GM12878 (cell line): ENCODE data around the gene GMCL2. TPM values are rescaled to one million over a fixed set of nuclear protein-coding genes. Genes with fewer than 3 reads are reported as not detected.

Experiments
- ATAC-seq: fragments of 200-7000 bp; cut with Tn5 transposase; 3 replicates; pipeline ENCODE4 v1.9.1; 2020; ENCODE audit warnings: mild to moderate bottlenecking, moderate library complexity
- BruUV-seq: library from RNA; stranded (reverse); fragments of 400-500 nt; replicated peaks from 2 replicates; lab custom pipeline; 2021; lab: Mats Ljungman, UMichigan
- CTCF ChIA-PET: fragments of 300-600 bp; sonication (Branson Sonifier 250); formaldehyde crosslinking; extraction: SDS; loops from one replicate; lab custom pipeline; 2021; ENCODE audit warnings: inconsistent platforms; lab: Yijun Ruan, JAX
- POLR2A ChIA-PET: fragments of 350-600 bp; formaldehyde crosslinking; extraction: SDS; loops from one replicate; lab custom pipeline; 2021; ENCODE audit warnings: inconsistent platforms; lab: Charles Lee
- RAD21 ChIA-PET: fragments of 300-600 bp; sonication (Branson Sonifier 250); formaldehyde crosslinking; loops from one replicate; lab custom pipeline; 2023; ENCODE audit warnings: antibody characterized with exemption; ENCODE audit not compliant: unreplicated experiment; lab: Charles Lee
- SMC1A ChIA-PET: fragments of 300-600 bp; sonication (Branson Sonifier 250); formaldehyde crosslinking; loops from one replicate; lab custom pipeline; 2023; ENCODE audit not compliant: unreplicated experiment, uncharacterized antibody; lab: Charles Lee
- DNase-seq: peaks from one replicate; pipeline ENCODE4 v3.0.0-alpha.2; 2011; ENCODE audit warnings: low read depth, low spot score
- FAIRE-seq: peaks from 3 replicates; lab custom pipeline; 2011; peaks lifted over from hg19 to GRCh38; lab: Jason Lieb, UNC
- H2AFZ ChIP-seq: 2 replicates; pipeline ENCODE4 v1.6.0; 2011; ENCODE audit warnings: low read depth, low read length, control low read depth; ENCODE audit not compliant: control insufficient read depth
- H3K27ac ChIP-seq: 2 replicates; pipeline ENCODE4 v1.5.1; 2011; ENCODE audit warnings: control low read depth; ENCODE audit not compliant: control insufficient read depth, insufficient read depth
- H3K27me3 ChIP-seq, 2 experiments: replicated peaks in 1 of 2; 2 replicates each; pipeline versions ENCODE4 v1.6.0 to v1.6.1; 2011; ENCODE audit warnings: low read length in 1 of 2; ENCODE audit not compliant: control insufficient read depth in 2 of 2, insufficient read depth in 2 of 2
- H3K36me3 ChIP-seq, 2 experiments: 2 replicates each; pipeline ENCODE4 v1.5.1; 2011; ENCODE audit warnings: low read length in 1 of 2; ENCODE audit not compliant: control insufficient read depth in 2 of 2, insufficient read depth in 2 of 2
- H3K4me1 ChIP-seq: 2 replicates; pipeline ENCODE4 v1.6.1; 2011; ENCODE audit warnings: mild to moderate bottlenecking, low read length, moderate library complexity, mixed read lengths; ENCODE audit not compliant: control insufficient read depth, insufficient read depth
- H3K4me2 ChIP-seq: 2 replicates; pipeline ENCODE4 v1.6.0; 2011; ENCODE audit warnings: control low read depth; ENCODE audit not compliant: control insufficient read depth, insufficient read depth
- H3K4me3 ChIP-seq: fragments of 200-600 bp; sonication (generic); 2 replicates; pipeline ENCODE4 v1.5.1; 2016
- H3K79me2 ChIP-seq: 2 replicates; pipeline ENCODE4 v1.6.0; 2011; ENCODE audit warnings: low read length; ENCODE audit not compliant: control insufficient read depth, insufficient read depth
- H3K9ac ChIP-seq: 2 replicates; pipeline ENCODE4 v1.8.0; 2011; ENCODE audit warnings: low read length, control low read depth, mixed read lengths; ENCODE audit not compliant: control insufficient read depth, insufficient read depth
- H3K9me3 ChIP-seq: replicated peaks from 3 replicates; pipeline ENCODE4 v1.5.1; 2011; ENCODE audit warnings: mild to moderate bottlenecking, low read length; ENCODE audit not compliant: control insufficient read depth, insufficient read depth
- H4K20me1 ChIP-seq: 2 replicates; pipeline ENCODE4 v1.6.0; 2011; ENCODE audit not compliant: control insufficient read depth, insufficient read depth
- FOXM1 ChIP-seq: IDR thresholded peaks from 2 replicates; pipeline ENCODE4 v1.6.1; 2012; ENCODE audit warnings: low read depth, mild to moderate bottlenecking, inconsistent platforms, low read length, moderate library complexity
- IRF5 ChIP-seq: fragments of 450-650 bp; IDR thresholded peaks from 2 replicates; pipeline ENCODE4 v1.6.1; 2017; ENCODE audit warnings: borderline replicate concordance
- MEF2B ChIP-seq: fragments of 450-650 bp; IDR thresholded peaks from 2 replicates; pipeline ENCODE4 v1.6.1; 2018; ENCODE audit warnings: mild to moderate bottlenecking, moderate library complexity; ENCODE audit not compliant: partially characterized antibody, poor library complexity, severe bottlenecking
- SRF ChIP-seq, 2 experiments: IDR thresholded peaks; 2 replicates each; pipeline ENCODE4 v1.6.1; 2011; ENCODE audit warnings: low read depth in 2 of 2, low read length in 2 of 2, mild to moderate bottlenecking in 1 of 2, moderate library complexity in 1 of 2
- USF1 ChIP-seq: IDR thresholded peaks from 2 replicates; pipeline ENCODE4 v1.6.1; 2011; ENCODE audit warnings: borderline replicate concordance, low read depth, mild to moderate bottlenecking, moderate library complexity, mixed read lengths, low read length; ENCODE audit not compliant: insufficient read depth; ENCODE audit errors: extremely low read length
- WGBS: methylation state at CpG from one replicate; pipeline ENCODE4 v1.1.6; 2016; ENCODE audit warnings: low lambda C conversion rate; ENCODE audit not compliant: insufficient replicate concordance, insufficient coverage; ENCODE audit errors: missing lambda C conversion rate; 5-methylcytosine and 5-hydroxymethylcytosine counted together
- in situ Hi-C: fragments of 300-500 bp; cut with MboI; formaldehyde crosslinking; loops from 9 replicates; pipeline ENCODE4 v1.14.3; 2018; ENCODE audit warnings: mixed read lengths
- intact Hi-C: fragments of 100-400 bp; cut with micrococcal nuclease; formaldehyde crosslinking; loops from one replicate; pipeline ENCODE4 v1.14.2; 2022; ENCODE audit not compliant: unreplicated experiment
- polyA plus RNA-seq, 11 experiments: library from polyadenylated mRNA; depleted of rRNA in 4 of 11; unstranded in 6 of 11; stranded (reverse) in 5 of 11; fragments of >200 nt; fragmentation: Nextera tagmentation in 4 of 11; fragmentation: Illumina TruSeq in 1 of 11; extraction: Ambion mirVana in 4 of 11; extraction: Trizol in 1 of 11; gene quantifications; 1 replicate in 1 of 11; 2 replicates in 10 of 11; pipeline versions ENCODE4 v1.2.1 to v1.2.3, GENCODE V29; 2011 to 2016; ENCODE audit warnings: inconsistent platforms in 2 of 11, missing spikeins in 2 of 11, low read depth in 1 of 11
- total RNA-seq, 4 experiments: library from RNA; depleted of rRNA in 3 of 4; stranded (reverse); fragments of >200 nt in 3 of 4; fragmentation: Illumina TruSeq in 1 of 4; extraction: Trizol in 1 of 4; gene quantifications; 2 replicates each; pipeline versions ENCODE4 v1.2.1 to v1.2.3, GENCODE V29; 2013 to 2021
- TF ChIP-seq, protein P1 (sequence below): fragments of 450-650 bp; IDR thresholded peaks from 2 replicates; pipeline ENCODE4 v1.6.1; 2017; ENCODE audit warnings: antibody characterized with exemption, mild to moderate bottlenecking, moderate library complexity

The GMCL2 gene
- total and polyA plus RNA-seq, 10 of the 15 experiments (the other 5 are each of a cell fraction or from before 2014, with no cell fraction given): 0.07 TPM; not detected in 9

DNA sequence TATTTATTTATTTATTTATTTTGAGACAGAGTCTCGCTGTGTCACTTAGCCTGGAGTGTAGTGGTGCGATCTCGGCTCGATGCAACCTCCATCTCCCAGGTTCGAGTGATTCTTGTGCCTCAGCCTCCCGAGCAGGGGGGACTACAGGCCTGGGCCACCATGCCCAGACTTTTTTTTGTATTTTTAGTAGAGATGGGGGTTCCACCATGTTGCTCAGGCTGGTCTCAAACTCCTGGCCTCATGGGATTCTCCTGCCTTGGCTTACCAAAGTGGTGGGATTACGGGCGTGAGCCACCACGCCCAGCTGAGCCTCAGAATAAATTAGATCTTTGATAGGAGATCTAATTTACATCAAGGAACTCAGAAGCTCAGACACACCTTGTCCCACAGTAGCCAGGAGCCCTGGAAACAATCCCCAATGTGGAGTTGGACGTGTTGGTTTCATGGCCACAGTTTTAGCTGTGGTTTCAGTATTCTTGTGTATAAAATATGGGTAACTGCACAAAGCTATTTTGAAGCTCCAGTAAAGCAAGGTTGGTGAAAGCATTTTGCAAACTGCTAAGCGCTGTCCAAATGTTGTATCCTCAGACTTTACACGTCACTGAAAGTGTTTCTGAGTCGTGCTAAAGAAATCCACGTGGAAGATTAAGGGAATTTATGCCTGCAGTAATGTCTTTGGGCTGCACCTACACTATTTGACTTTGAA lies 14.2 kb upstream of the GMCL2 start:
- CTCF ChIA-PET: interaction anchor here (1.4 kb wide), 1 partner anchor 126 kb away, joined by 3 read pairs; no protein-coding TSS in a partner anchor
- FAIRE-seq: no peak
- TF ChIP-seq, protein P1, sequence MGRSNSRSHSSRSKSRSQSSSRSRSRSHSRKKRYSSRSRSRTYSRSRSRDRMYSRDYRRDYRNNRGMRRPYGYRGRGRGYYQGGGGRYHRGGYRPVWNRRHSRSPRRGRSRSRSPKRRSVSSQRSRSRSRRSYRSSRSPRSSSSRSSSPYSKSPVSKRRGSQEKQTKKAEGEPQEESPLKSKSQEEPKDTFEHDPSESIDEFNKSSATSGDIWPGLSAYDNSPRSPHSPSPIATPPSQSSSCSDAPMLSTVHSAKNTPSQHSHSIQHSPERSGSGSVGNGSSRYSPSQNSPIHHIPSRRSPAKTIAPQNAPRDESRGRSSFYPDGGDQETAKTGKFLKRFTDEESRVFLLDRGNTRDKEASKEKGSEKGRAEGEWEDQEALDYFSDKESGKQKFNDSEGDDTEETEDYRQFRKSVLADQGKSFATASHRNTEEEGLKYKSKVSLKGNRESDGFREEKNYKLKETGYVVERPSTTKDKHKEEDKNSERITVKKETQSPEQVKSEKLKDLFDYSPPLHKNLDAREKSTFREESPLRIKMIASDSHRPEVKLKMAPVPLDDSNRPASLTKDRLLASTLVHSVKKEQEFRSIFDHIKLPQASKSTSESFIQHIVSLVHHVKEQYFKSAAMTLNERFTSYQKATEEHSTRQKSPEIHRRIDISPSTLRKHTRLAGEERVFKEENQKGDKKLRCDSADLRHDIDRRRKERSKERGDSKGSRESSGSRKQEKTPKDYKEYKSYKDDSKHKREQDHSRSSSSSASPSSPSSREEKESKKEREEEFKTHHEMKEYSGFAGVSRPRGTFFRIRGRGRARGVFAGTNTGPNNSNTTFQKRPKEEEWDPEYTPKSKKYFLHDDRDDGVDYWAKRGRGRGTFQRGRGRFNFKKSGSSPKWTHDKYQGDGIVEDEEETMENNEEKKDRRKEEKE: no peak
- TF ChIP-seq USF1 (no peak), MEF2B (no peak), IRF5 (no peak), FOXM1 (no peak), SRF (IDR thresholded peaks at IDR 0.05; ENCODE audit: low read depth in 2 of 2, low read length in 2 of 2) (no peak)
- no peaks in the 10 kb centered on the region for H3K27me3 ChIP-seq
- POLR2A ChIA-PET: no interaction called here
- SMC1A ChIA-PET: no interaction called here
- in situ Hi-C loops: no loop called here
- intact Hi-C loops: no loop called here
- peaks cover 8% of the 10 kb centered on the region for H4K20me1 ChIP-seq
- no peak overlapping the region for H3K9ac ChIP-seq
- peaks cover 26% of the 10 kb centered on the region for H3K79me2 ChIP-seq
- H3K4me3 ChIP-seq: no peak overlapping the region
- RAD21 ChIA-PET: no interaction called here
- H3K27ac ChIP-seq: no peak overlapping the region
- H2AFZ ChIP-seq: no peak overlapping the region
- 73% methylated on average over 14 of the region's 14 CpGs for WGBS
- no peak for ATAC-seq
- no peak for DNase-seq
- H3K36me3 ChIP-seq: peaks cover 3 to 11% of the 10 kb centered on the region in 2 experiments
- no peak overlapping the region for H3K4me2 ChIP-seq
- no TSS peak for BruUV-seq
- H3K4me1 ChIP-seq: peaks cover 4% of the 10 kb centered on the region; the same call in 1 of the 2 replicates
- no peaks in the 10 kb centered on the region for H3K9me3 ChIP-seq
